Measurements from ENCODE around the gene PRKAR1A. TPM values are rescaled to one million over a fixed set of nuclear protein-coding genes. Genes with fewer than 3 reads are reported as not detected.

Gene PRKAR1A
- polyA plus RNA-seq (2011; rRNA removed) (238 and 282 TPM in 2 replicates), polyA minus RNA-seq (2011; rRNA and poly(A)+ RNA removed) (308 and 368 TPM in 2 replicates)

- Histone ChIP-seq H3K4me3 (ENCODE audit: low read depth, low read length) (peak within 1 kb of the TSS; percentile 97), H3K27me3 (ENCODE audit: control insufficient read depth, insufficient read depth, low read length) (no peaks in the 10 kb centered on the region), H3K27ac (ENCODE audit: low read depth, low read length) (peak within 1 kb of the TSS; percentile 95), H3K9me3 (ENCODE audit: control insufficient read depth, insufficient read depth, low read length) (no peaks in the 10 kb centered on the region)
- POLR2A ChIA-PET, result interaction anchor here (0.9 to 1.1 kb wide), 4 partner anchors 16 to 55 kb away, joined by 3 to 5 read pairs (median 3); partner anchors contain the start of gene WIPI1
- TF ChIP-seq CTCF (IDR thresholded peaks at IDR 0.05; ENCODE audit: low read depth, low read length), result no peak
- peak; percentile 81 for DNase-seq (ENCODE audit: low read depth, low spot score)
- CTCF ChIA-PET, result interaction anchor here (0.9 to 1.0 kb wide), 2 partner anchors 11 to 22 kb away, joined by 4 to 5 read pairs; no protein-coding TSS in a partner anchor
Observed at GRCh38 chr17:68512247-68512959, at the start of gene PRKAR1A. Gene PRKAR1A (plus strand): TSS chr17:68512430. CDS start chr17:68515400, 2,970 bp downstream.

- Histone ChIP-seq H3K27ac (ENCODE audit: low read depth, low read length) (no peak overlapping the region), H3K9me3 (ENCODE audit: control insufficient read depth, insufficient read depth, low read length) (no peaks in the 10 kb centered on the region), H3K27me3 (ENCODE audit: control insufficient read depth, insufficient read depth, low read length) (peaks cover 15% of the 10 kb centered on the region), H3K4me3 (ENCODE audit: low read depth, low read length) (no peak overlapping the region)
- DNase-seq (ENCODE audit: low read depth, low spot score), result no peak
- POLR2A ChIA-PET, result no interaction called here
- TF ChIP-seq CTCF (IDR thresholded peaks at IDR 0.05; ENCODE audit: low read depth, low read length), result no peak
- CTCF ChIA-PET, result interaction anchor here (0.8 to 1.2 kb wide), 7 partner anchors 53 to 297 kb away, joined by 3 to 5 read pairs (median 4); no protein-coding TSS in a partner anchor
Observed at GRCh38 chr17:68463211-68464019, 48.8 kb upstream of the PRKAR1A start.

GRCh38 chr17:68468334-68468733, 43.9 kb upstream of the PRKAR1A start:
- Histone ChIP-seq H3K27me3 (ENCODE audit: control insufficient read depth, insufficient read depth, low read length) (peaks cover 3% of the 10 kb centered on the region), H3K4me3 (ENCODE audit: low read depth, low read length) (no peak overlapping the region), H3K27ac (ENCODE audit: low read depth, low read length) (no peak overlapping the region), H3K9me3 (ENCODE audit: control insufficient read depth, insufficient read depth, low read length) (no peaks in the 10 kb centered on the region)
- ChIA-PET CTCF (interaction anchor here (1.0 to 1.9 kb wide), 4 partner anchors 28 to 296 kb away, joined by 3 to 7 read pairs (median 4); no protein-coding TSS in a partner anchor), POLR2A (no interaction called here)
- no peak for TF ChIP-seq CTCF (IDR thresholded peaks at IDR 0.05; ENCODE audit: low read depth, low read length)
- DNase-seq (ENCODE audit: low read depth, low spot score), result no peak

GRCh38 chr17:68468788-68469187, 43.4 kb upstream of the PRKAR1A start:
- CTCF ChIA-PET, result interaction anchor here (1.0 to 1.9 kb wide), 4 partner anchors 28 to 296 kb away, joined by 3 to 7 read pairs (median 4); no protein-coding TSS in a partner anchor
- H3K4me3 ChIP-seq (ENCODE audit: low read depth, low read length), result no peak overlapping the region
- TF ChIP-seq CTCF (IDR thresholded peaks at IDR 0.05; ENCODE audit: low read depth, low read length), result no peak

More at GRCh38 chr17:68468788-68469187, 43.4 kb upstream of the PRKAR1A start:
- H3K27me3 ChIP-seq (ENCODE audit: control insufficient read depth, insufficient read depth, low read length), result peaks cover 3% of the 10 kb centered on the region
- no peak overlapping the region for H3K27ac ChIP-seq (ENCODE audit: low read depth, low read length)
- DNase-seq (ENCODE audit: low read depth, low spot score), result no peak
- POLR2A ChIA-PET, result no interaction called here
- no peaks in the 10 kb centered on the region for H3K9me3 ChIP-seq (ENCODE audit: control insufficient read depth, insufficient read depth, low read length)
